Neural cell (in vitro differentiated cells): ENCODE results near the gene PRDM11. TPM values are rescaled to one million over a fixed set of nuclear protein-coding genes. Genes with fewer than 3 reads are reported as not detected.

Experiments used
- H2AFZ ChIP-seq: fragments of 200-600, 300-800 bp; sonication (generic), shearing (Covaris generic); 2 replicates; pipeline ENCODE4 v1.6.0; 2014; ENCODE audit warnings: low read depth, mild to moderate bottlenecking, antibody characterized with exemption, low read length, moderate library complexity
- H3F3A ChIP-seq: fragments of 200-600 bp; shearing (Covaris generic); 2 replicates; pipeline ENCODE4 v1.6.1; 2016; ENCODE audit warnings: mild to moderate bottlenecking, moderate library complexity, mixed read lengths, antibody characterized with exemption, low read length; ENCODE audit not compliant: insufficient read depth, poor library complexity, severe bottlenecking
- H3K27ac ChIP-seq: fragments of 200-600, 300-800 bp; sonication (generic), shearing (Covaris generic); 2 replicates; pipeline ENCODE4 v1.5.1; 2014; ENCODE audit warnings: mild to moderate bottlenecking, low read length, moderate library complexity
- H3K27me3 ChIP-seq: fragments of 300-800, 200-600 bp; sonication (generic), shearing (Covaris generic); 2 replicates; pipeline ENCODE4 v1.6.0; 2014; ENCODE audit warnings: mild to moderate bottlenecking, low read depth, low read length, moderate library complexity; ENCODE audit not compliant: insufficient read depth
- H3K36me3 ChIP-seq: fragments of 300-800, 200-600 bp; sonication (generic), shearing (Covaris generic); 2 replicates; pipeline ENCODE4 v1.5.1; 2014; ENCODE audit warnings: mild to moderate bottlenecking, antibody characterized with exemption, low read length, moderate library complexity; ENCODE audit not compliant: insufficient read depth
- H3K4me2 ChIP-seq: fragments of 300-800, 200-600 bp; sonication (generic), shearing (Covaris generic); 2 replicates; pipeline ENCODE4 v1.6.0; 2014; ENCODE audit warnings: mild to moderate bottlenecking, low read length
- H3K4me3 ChIP-seq: fragments of 300-800, 200-600 bp; sonication (generic), shearing (Covaris generic); 2 replicates; pipeline ENCODE4 v1.5.1; 2014; ENCODE audit warnings: mild to moderate bottlenecking, low read length, moderate library complexity
- H3K79me2 ChIP-seq: fragments of 200-600 bp; shearing (Covaris generic); replicated peaks from 2 replicates; pipeline ENCODE4 v1.6.0; 2014; ENCODE audit warnings: mild to moderate bottlenecking, low read length, moderate library complexity; ENCODE audit not compliant: insufficient read depth
- H3K9ac ChIP-seq: fragments of 300-800, 200-600 bp; sonication (generic), shearing (Covaris generic); 2 replicates; pipeline ENCODE4 v1.6.1; 2016; ENCODE audit warnings: mild to moderate bottlenecking, low read length, mixed read lengths
- H3K9me2 ChIP-seq: fragments of 200-600 bp; shearing (Covaris generic); 2 replicates; pipeline ENCODE4 v1.6.1; 2016; ENCODE audit warnings: mild to moderate bottlenecking, low read length, mixed read lengths; ENCODE audit not compliant: insufficient read depth
- H3K9me3 ChIP-seq: fragments of 200-600, 300-800 bp; sonication (generic), shearing (Covaris generic); 2 replicates; pipeline ENCODE4 v1.6.1; 2016; ENCODE audit warnings: mild to moderate bottlenecking, mixed run types, low read length, moderate library complexity, mixed read lengths
- H4K20me1 ChIP-seq: fragments of 200-600 bp; shearing (Covaris generic); 2 replicates; pipeline ENCODE4 v1.6.1; 2016; ENCODE audit warnings: mild to moderate bottlenecking, mixed run types; ENCODE audit not compliant: insufficient read depth
- CTCF ChIP-seq: fragments of 450-650 bp; IDR thresholded peaks from 2 replicates; pipeline ENCODE4 v1.5.1; 2014; ENCODE audit warnings: antibody characterized with exemption, mild to moderate bottlenecking, moderate library complexity; ENCODE audit not compliant: poor library complexity, severe bottlenecking
- EP300 ChIP-seq: fragments of 450-650 bp; conservative IDR thresholded peaks from 2 replicates; pipeline ENCODE4 v1.6.1; 2014; ENCODE audit warnings: antibody characterized with exemption, mild to moderate bottlenecking, moderate library complexity; ENCODE audit not compliant: poor library complexity, severe bottlenecking
- EZH2 ChIP-seq: fragments of 200-600, 300-800 bp; shearing (Covaris generic), sonication (generic); IDR thresholded peaks from 2 replicates; pipeline ENCODE4 v1.6.1; 2014; ENCODE audit warnings: antibody characterized with exemption, low read length, borderline replicate concordance, mild to moderate bottlenecking; ENCODE audit not compliant: insufficient read depth, poor library complexity, severe bottlenecking
- MXI1 ChIP-seq: fragments of 450-650 bp; conservative IDR thresholded peaks from 2 replicates; pipeline ENCODE4 v1.6.1; 2014; ENCODE audit warnings: antibody characterized with exemption, mild to moderate bottlenecking; ENCODE audit not compliant: poor library complexity, severe bottlenecking
- POLR2AphosphoS5 ChIP-seq: IDR thresholded peaks from 2 replicates; pipeline ENCODE4 v1.6.1; 2012
- RAD21 ChIP-seq: fragments of 450-650 bp; conservative IDR thresholded peaks from 2 replicates; pipeline ENCODE4 v1.6.1; 2014; ENCODE audit warnings: antibody characterized with exemption, mild to moderate bottlenecking, moderate library complexity
- REST ChIP-seq: IDR thresholded peaks from 2 replicates; pipeline ENCODE4 v1.6.1; 2012; ENCODE audit warnings: borderline replicate concordance
- SMC3 ChIP-seq: fragments of 450-650 bp; conservative IDR thresholded peaks from 2 replicates; pipeline ENCODE4 v1.6.1; 2014; ENCODE audit warnings: antibody characterized with exemption, mild to moderate bottlenecking, moderate library complexity; ENCODE audit not compliant: poor library complexity
- TAF1 ChIP-seq: IDR thresholded peaks from 2 replicates; pipeline ENCODE4 v1.6.1; 2012; ENCODE audit warnings: low read depth
- polyA plus RNA-seq: library from polyadenylated mRNA; depleted of rRNA; stranded (reverse); fragments of >200 nt; gene quantifications from 2 replicates; pipeline ENCODE4 v1.2.3, GENCODE V29; 2014

PRDM11 gene
- polyA plus RNA-seq, 1 donor from 2014 or later: 2.0 TPM

- Histone ChIP-seq H3K27me3 (no peaks in the 10 kb centered on the region), H2AFZ (no peak overlapping the region), H3K4me2 (no peak overlapping the region), H3K9ac (no peak overlapping the region), H3F3A (no peaks in the 10 kb centered on the region), H3K9me2 (no peaks in the 10 kb centered on the region), H3K79me2 (no peaks in the 10 kb centered on the region), H3K4me3 (no peak overlapping the region), H3K36me3 (no peaks in the 10 kb centered on the region), H3K27ac (no peak overlapping the region), H3K9me3 (no peaks in the 10 kb centered on the region), H4K20me1 (no peaks in the 10 kb centered on the region)
- TF ChIP-seq RAD21 (no peak), MXI1 (no peak), REST (no peak), EP300 (no peak)
Observed at GRCh38 chr11:45159781-45160365, 13.4 kb downstream of the PRDM11 start.

GRCh38 chr11:45161252-45162063 lies 15.0 kb downstream of the PRDM11 start:
- no peak overlapping the region for H3K9ac ChIP-seq
- H2AFZ ChIP-seq: no peak overlapping the region
- no peak overlapping the region for H3K4me2 ChIP-seq
- H3K27me3 ChIP-seq: no peaks in the 10 kb centered on the region
- H4K20me1 ChIP-seq: no peaks in the 10 kb centered on the region
- no peak overlapping the region for H3K4me3 ChIP-seq
- H3F3A ChIP-seq: no peaks in the 10 kb centered on the region
- no peak overlapping the region for H3K27ac ChIP-seq
- TF ChIP-seq EZH2 (no peak), CTCF (no peak), TAF1 (no peak), REST (no peak), POLR2AphosphoS5 (no peak), EP300 (no peak), MXI1 (no peak), RAD21 (no peak), SMC3 (no peak)
- H3K9me3 ChIP-seq: no peaks in the 10 kb centered on the region
- H3K79me2 ChIP-seq: no peaks in the 10 kb centered on the region
- H3K9me2 ChIP-seq: no peaks in the 10 kb centered on the region
- no peaks in the 10 kb centered on the region for H3K36me3 ChIP-seq
